ENCODE data around the gene CDC25C. TPM values are rescaled to one million over a fixed set of nuclear protein-coding genes. Genes with fewer than 3 reads are reported as not detected.

Gene CDC25C
- total RNA-seq, 1 experiment from 2014 or later: 19.3 TPM

- CTCF ChIA-PET: no interaction called here
Measured at GRCh38 chr5:138287246-138287645, 44.4 kb downstream of the CDC25C start.

More at GRCh38 chr5:138287246-138287645, 44.4 kb downstream of the CDC25C start:
- intact Hi-C loops (cut with micrococcal nuclease): no loop called here
- Histone ChIP-seq H3K79me2 (ENCODE audit: insufficient read depth, low read length) (no peaks in the 10 kb centered on the region), H2AFZ (ENCODE audit: low read depth, low read length, poor library complexity, severe bottlenecking) (no peak overlapping the region), H3K27me3 (ENCODE audit: insufficient read depth, low read length) (no peaks in the 10 kb centered on the region), H3K9me2 (ENCODE audit: insufficient read depth) (no peaks in the 10 kb centered on the region), H3K4me2 (ENCODE audit: low read length) (no peak overlapping the region), H3K4me1 (ENCODE audit: control insufficient read depth in 1 of 2, insufficient read depth in 2 of 2, low read length in 2 of 2) (peaks cover 0 to 3% of the 10 kb centered on the region in 2 experiments; a peak in 1 of 4 replicates), H3K9ac (ENCODE audit: low read length) (no peak overlapping the region), H3K9me3 (ENCODE audit: control insufficient read depth in 1 of 2, insufficient read depth in 1 of 2, low read depth in 1 of 2, low read length in 2 of 2) (no peaks in the 10 kb centered on the region), H3K4me3 (replicated peaks in 1 of 2; ENCODE audit: low read depth in 1 of 2, low read length in 2 of 2) (no peak overlapping the region), H3K36me3 (ENCODE audit: control insufficient read depth in 1 of 2, insufficient read depth in 2 of 2, low read length in 2 of 2) (0 out of 4 replicates have a peak, but pooled peaks cover 0 to 5% of the 10 kb centered on the region in 2 experiments), H3K27ac (ENCODE audit: low read depth, low read length) (no peak overlapping the region), H4K20me1 (ENCODE audit: insufficient read depth) (no peaks in the 10 kb centered on the region)
- TF ChIP-seq ZNF274 (IDR thresholded peaks at IDR 0.05; ENCODE audit: low read depth, low read length) (no peak), JUND (IDR thresholded peaks at IDR 0.05) (no peak), RAD21 (IDR thresholded peaks at IDR 0.05; ENCODE audit: low read depth) (no peak), SRF (IDR thresholded peaks at IDR 0.05; ENCODE audit: low read depth) (no peak), TCF7L2 (IDR thresholded peaks at IDR 0.05; ENCODE audit: borderline replicate concordance, extremely low read depth, insufficient read depth, insufficient read length) (no peak), FOSL1 (IDR thresholded peaks at IDR 0.05; ENCODE audit: low read depth) (no peak), ZFX (IDR thresholded peaks at IDR 0.05) (no peak), CEBPB (IDR thresholded peaks at IDR 0.05; ENCODE audit: low read depth) (no peak), ELF1 (IDR thresholded peaks at IDR 0.05; ENCODE audit: borderline replicate concordance, low read depth) (no peak), EGR1 (IDR thresholded peaks at IDR 0.05; ENCODE audit: low read depth) (no peak), SIN3A (IDR thresholded peaks at IDR 0.05; ENCODE audit: low read depth) (no peak), POLR2A (IDR thresholded peaks at IDR 0.05; ENCODE audit: borderline replicate concordance, extremely low read depth, insufficient read depth, insufficient read length) (no peak), CBX3 (IDR thresholded peaks at IDR 0.05; ENCODE audit: low read depth) (no peak), YY1 (IDR thresholded peaks at IDR 0.05; ENCODE audit: extremely low read depth, insufficient replicate concordance, low read depth, low read length) (no peak), SP1 (IDR thresholded peaks at IDR 0.05; ENCODE audit: low read depth) (no peak), POLR2AphosphoS5 (IDR thresholded peaks at IDR 0.05; ENCODE audit: low read depth, low read length) (no peak), EZH2 (IDR thresholded peaks at IDR 0.05) (no peak)
- TF ChIP-seq, protein P1, sequence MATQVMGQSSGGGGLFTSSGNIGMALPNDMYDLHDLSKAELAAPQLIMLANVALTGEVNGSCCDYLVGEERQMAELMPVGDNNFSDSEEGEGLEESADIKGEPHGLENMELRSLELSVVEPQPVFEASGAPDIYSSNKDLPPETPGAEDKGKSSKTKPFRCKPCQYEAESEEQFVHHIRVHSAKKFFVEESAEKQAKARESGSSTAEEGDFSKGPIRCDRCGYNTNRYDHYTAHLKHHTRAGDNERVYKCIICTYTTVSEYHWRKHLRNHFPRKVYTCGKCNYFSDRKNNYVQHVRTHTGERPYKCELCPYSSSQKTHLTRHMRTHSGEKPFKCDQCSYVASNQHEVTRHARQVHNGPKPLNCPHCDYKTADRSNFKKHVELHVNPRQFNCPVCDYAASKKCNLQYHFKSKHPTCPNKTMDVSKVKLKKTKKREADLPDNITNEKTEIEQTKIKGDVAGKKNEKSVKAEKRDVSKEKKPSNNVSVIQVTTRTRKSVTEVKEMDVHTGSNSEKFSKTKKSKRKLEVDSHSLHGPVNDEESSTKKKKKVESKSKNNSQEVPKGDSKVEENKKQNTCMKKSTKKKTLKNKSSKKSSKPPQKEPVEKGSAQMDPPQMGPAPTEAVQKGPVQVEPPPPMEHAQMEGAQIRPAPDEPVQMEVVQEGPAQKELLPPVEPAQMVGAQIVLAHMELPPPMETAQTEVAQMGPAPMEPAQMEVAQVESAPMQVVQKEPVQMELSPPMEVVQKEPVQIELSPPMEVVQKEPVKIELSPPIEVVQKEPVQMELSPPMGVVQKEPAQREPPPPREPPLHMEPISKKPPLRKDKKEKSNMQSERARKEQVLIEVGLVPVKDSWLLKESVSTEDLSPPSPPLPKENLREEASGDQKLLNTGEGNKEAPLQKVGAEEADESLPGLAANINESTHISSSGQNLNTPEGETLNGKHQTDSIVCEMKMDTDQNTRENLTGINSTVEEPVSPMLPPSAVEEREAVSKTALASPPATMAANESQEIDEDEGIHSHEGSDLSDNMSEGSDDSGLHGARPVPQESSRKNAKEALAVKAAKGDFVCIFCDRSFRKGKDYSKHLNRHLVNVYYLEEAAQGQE (IDR thresholded peaks at IDR 0.05; ENCODE audit: low read depth): no peak
- TF ChIP-seq, protein P2, sequence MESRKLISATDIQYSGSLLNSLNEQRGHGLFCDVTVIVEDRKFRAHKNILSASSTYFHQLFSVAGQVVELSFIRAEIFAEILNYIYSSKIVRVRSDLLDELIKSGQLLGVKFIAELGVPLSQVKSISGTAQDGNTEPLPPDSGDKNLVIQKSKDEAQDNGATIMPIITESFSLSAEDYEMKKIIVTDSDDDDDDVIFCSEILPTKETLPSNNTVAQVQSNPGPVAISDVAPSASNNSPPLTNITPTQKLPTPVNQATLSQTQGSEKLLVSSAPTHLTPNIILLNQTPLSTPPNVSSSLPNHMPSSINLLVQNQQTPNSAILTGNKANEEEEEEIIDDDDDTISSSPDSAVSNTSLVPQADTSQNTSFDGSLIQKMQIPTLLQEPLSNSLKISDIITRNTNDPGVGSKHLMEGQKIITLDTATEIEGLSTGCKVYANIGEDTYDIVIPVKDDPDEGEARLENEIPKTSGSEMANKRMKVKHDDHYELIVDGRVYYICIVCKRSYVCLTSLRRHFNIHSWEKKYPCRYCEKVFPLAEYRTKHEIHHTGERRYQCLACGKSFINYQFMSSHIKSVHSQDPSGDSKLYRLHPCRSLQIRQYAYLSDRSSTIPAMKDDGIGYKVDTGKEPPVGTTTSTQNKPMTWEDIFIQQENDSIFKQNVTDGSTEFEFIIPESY (IDR thresholded peaks at IDR 0.05; ENCODE audit: extremely low read depth, insufficient replicate concordance, low read length): no peak
- TF ChIP-seq, protein P3, sequence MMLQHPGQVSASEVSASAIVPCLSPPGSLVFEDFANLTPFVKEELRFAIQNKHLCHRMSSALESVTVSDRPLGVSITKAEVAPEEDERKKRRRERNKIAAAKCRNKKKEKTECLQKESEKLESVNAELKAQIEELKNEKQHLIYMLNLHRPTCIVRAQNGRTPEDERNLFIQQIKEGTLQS (IDR thresholded peaks at IDR 0.05): no peak
- ChIA-PET POLR2A (no interaction called here), RAD21 (ENCODE audit: low non-redundant PET in 1 of 2, low total read pairs in 2 of 2, uncharacterized antibody in 2 of 2, unreplicated experiment in 2 of 2) (no interaction called here)
- BruUV-seq (replicated peaks): no TSS peak
- ATAC-seq (no peak), DNase-seq (ENCODE audit: low read depth, low spot score) (no peak)
